IPS-18a (cell line): ENCODE measurements around the gene LECT2.

Experiments
- H3K27ac ChIP-seq: one replicate; pipeline ENCODE4 v1.5.1; 2013; ENCODE audit warnings: low read length
- H3K27me3 ChIP-seq: one replicate; pipeline ENCODE4 v1.6.1; 2013; ENCODE audit warnings: mild to moderate bottlenecking, low read length; ENCODE audit not compliant: control insufficient read depth, insufficient read depth
- H3K36me3 ChIP-seq: one replicate; pipeline ENCODE4 v1.6.1; 2013; ENCODE audit warnings: low read depth, low read length; ENCODE audit not compliant: control insufficient read depth
- H3K4me1 ChIP-seq: one replicate; pipeline ENCODE4 v1.6.1; 2013; ENCODE audit warnings: low read depth, low read length; ENCODE audit not compliant: control insufficient read depth
- H3K4me3 ChIP-seq: one replicate; pipeline ENCODE4 v1.5.1; 2013; ENCODE audit warnings: low read length
- H3K9ac ChIP-seq: one replicate; pipeline ENCODE4 v1.6.1; 2013; ENCODE audit warnings: mild to moderate bottlenecking, low read length, moderate library complexity
- H3K9me3 ChIP-seq: one replicate; pipeline ENCODE4 v1.6.1; 2013; ENCODE audit warnings: low read depth, low read length; ENCODE audit not compliant: control insufficient read depth

Gene LECT2

GRCh38 chr5:135977375-135977928, 22.7 kb upstream of the LECT2 start:
- Histone ChIP-seq H3K4me3 (no peak overlapping the region), H3K27ac (no peak overlapping the region), H3K9ac (no peak overlapping the region), H3K4me1 (peaks cover 11% of the 10 kb centered on the region), H3K27me3 (no peaks in the 10 kb centered on the region), H3K9me3 (no peaks in the 10 kb centered on the region), H3K36me3 (no peaks in the 10 kb centered on the region)

GRCh38 chr5:135976216-135976615, 21.4 kb upstream of the LECT2 start:
- Histone ChIP-seq H3K4me1 (peaks cover 11% of the 10 kb centered on the region), H3K36me3 (no peaks in the 10 kb centered on the region), H3K9me3 (no peaks in the 10 kb centered on the region), H3K4me3 (no peak overlapping the region), H3K27me3 (no peaks in the 10 kb centered on the region), H3K27ac (no peak overlapping the region), H3K9ac (no peak overlapping the region)

- Histone ChIP-seq H3K27ac (no peak overlapping the region), H3K27me3 (no peaks in the 10 kb centered on the region), H3K9me3 (no peaks in the 10 kb centered on the region), H3K4me3 (no peak overlapping the region), H3K9ac (no peak overlapping the region), H3K4me1 (peaks cover 11% of the 10 kb centered on the region), H3K36me3 (no peaks in the 10 kb centered on the region)
Observed at GRCh38 chr5:135975122-135975521, 20.3 kb upstream of the LECT2 start.

- H3K4me1 ChIP-seq, result peaks cover 11% of the 10 kb centered on the region
- no peaks in the 10 kb centered on the region for H3K27me3 ChIP-seq
- no peaks in the 10 kb centered on the region for H3K9me3 ChIP-seq
- H3K9ac ChIP-seq, result no peak overlapping the region
- H3K4me3 ChIP-seq, result no peak overlapping the region
- H3K27ac ChIP-seq, result no peak overlapping the region
- H3K36me3 ChIP-seq, result no peaks in the 10 kb centered on the region
Observed at GRCh38 chr5:135974021-135974600, 19.3 kb upstream of the LECT2 start.

- no peak overlapping the region for H3K27ac ChIP-seq
- H3K36me3 ChIP-seq, result no peaks in the 10 kb centered on the region
- H3K27me3 ChIP-seq, result no peaks in the 10 kb centered on the region
- H3K9ac ChIP-seq, result no peak overlapping the region
- no peak overlapping the region for H3K4me3 ChIP-seq
- no peaks in the 10 kb centered on the region for H3K9me3 ChIP-seq
- H3K4me1 ChIP-seq, result peaks cover 11% of the 10 kb centered on the region
Observed at GRCh38 chr5:135973323-135974020, 18.7 kb upstream of the LECT2 start.

GRCh38 chr5:135971701-135972100, 16.9 kb upstream of the LECT2 start:
- Histone ChIP-seq H3K36me3 (no peaks in the 10 kb centered on the region), H3K4me1 (peaks cover 11% of the 10 kb centered on the region), H3K4me3 (no peak overlapping the region), H3K27ac (no peak overlapping the region), H3K9ac (no peak overlapping the region), H3K9me3 (no peaks in the 10 kb centered on the region), H3K27me3 (no peaks in the 10 kb centered on the region)

GRCh38 chr5:135966790-135967189, 12.0 kb upstream of the LECT2 start:
- Histone ChIP-seq H3K4me1 (no peaks in the 10 kb centered on the region), H3K4me3 (no peak overlapping the region), H3K9me3 (no peaks in the 10 kb centered on the region), H3K27me3 (no peaks in the 10 kb centered on the region), H3K27ac (no peak overlapping the region), H3K9ac (no peak overlapping the region), H3K36me3 (no peaks in the 10 kb centered on the region)

GRCh38 chr5:135966165-135966564, 11.4 kb upstream of the LECT2 start:
- Histone ChIP-seq H3K4me3 (no peak overlapping the region), H3K9ac (no peak overlapping the region)

GRCh38 chr5:135965504-135965903, 10.7 kb upstream of the LECT2 start:
- H3K9me3 ChIP-seq, result no peaks in the 10 kb centered on the region
- no peak overlapping the region for H3K9ac ChIP-seq
- no peak overlapping the region for H3K27ac ChIP-seq
- H3K4me3 ChIP-seq, result no peak overlapping the region
- no peaks in the 10 kb centered on the region for H3K27me3 ChIP-seq
- no peaks in the 10 kb centered on the region for H3K36me3 ChIP-seq
- H3K4me1 ChIP-seq, result no peaks in the 10 kb centered on the region

More at GRCh38 chr5:135966165-135966564, 11.4 kb upstream of the LECT2 start:
- no peaks in the 10 kb centered on the region for H3K36me3 ChIP-seq
- no peaks in the 10 kb centered on the region for H3K4me1 ChIP-seq
- H3K27ac ChIP-seq, result no peak overlapping the region
- no peaks in the 10 kb centered on the region for H3K9me3 ChIP-seq
- no peaks in the 10 kb centered on the region for H3K27me3 ChIP-seq

GRCh38 chr5:135964670-135965320, 10.0 kb upstream of the LECT2 start:
- H3K9ac ChIP-seq, result no peak overlapping the region
- no peaks in the 10 kb centered on the region for H3K4me1 ChIP-seq
- H3K9me3 ChIP-seq, result no peaks in the 10 kb centered on the region
- no peak overlapping the region for H3K27ac ChIP-seq
- no peak overlapping the region for H3K4me3 ChIP-seq
- no peaks in the 10 kb centered on the region for H3K36me3 ChIP-seq
- no peaks in the 10 kb centered on the region for H3K27me3 ChIP-seq

- Histone ChIP-seq H3K4me1 (no peaks in the 10 kb centered on the region), H3K27me3 (no peaks in the 10 kb centered on the region), H3K36me3 (no peaks in the 10 kb centered on the region), H3K9me3 (no peaks in the 10 kb centered on the region), H3K4me3 (no peak overlapping the region), H3K27ac (no peak overlapping the region), H3K9ac (no peak overlapping the region)
Observed at GRCh38 chr5:135955525-135955924, 742 bp upstream of the LECT2 start.
